ENCODE measurements around the gene TCEANC2. TPM values are rescaled to one million over a fixed set of nuclear protein-coding genes. Genes with fewer than 3 reads are reported as not detected.
"Not testable (repeated sequence)": the region's sequence is repeated elsewhere in the genome, so short reads cannot be mapped to it uniquely, and the experiment has no call there.

TCEANC2 gene
- total and polyA plus RNA-seq, 2 experiments from 2014 or later: 6.0 to 6.3 TPM

DNA sequence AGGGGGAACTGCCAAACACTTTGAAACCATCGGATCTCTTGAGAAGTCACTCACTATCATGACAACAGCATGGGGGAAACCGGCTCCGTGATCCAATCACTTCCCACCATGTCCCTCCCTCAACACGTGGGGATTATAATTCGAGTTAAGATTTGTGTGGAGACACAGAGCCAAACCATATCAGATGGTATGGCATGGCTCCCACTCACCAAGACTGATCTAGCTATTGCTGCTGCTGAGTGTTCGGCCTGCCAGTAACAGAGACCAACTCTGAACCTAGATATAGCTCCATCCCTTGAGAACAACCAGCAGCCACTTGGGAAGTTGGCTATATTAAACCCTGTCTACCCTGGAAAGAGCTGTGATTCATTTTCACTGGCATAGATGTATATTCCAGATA lies 50.0 kb downstream of the TCEANC2 start:
- DNase-seq (ENCODE audit: low spot score): no peak
- Mint-ChIP-seq H3K27me3 (ENCODE audit: insufficient read depth, low read depth, poor library complexity) (peaks cover 2% of the 10 kb centered on the region), H3K27ac (no peak overlapping the region), H3K36me3 (ENCODE audit: low read depth) (no peaks in the 10 kb centered on the region), H3K9me3 (no peaks in the 10 kb centered on the region), H3K4me1 (peaks cover 2% of the 10 kb centered on the region), H3K4me3 (no peak overlapping the region)
- Histone ChIP-seq H4K20me1 (replicated peaks; ENCODE audit: insufficient read depth) (no peaks in the 10 kb centered on the region), H2AFZ (no peak overlapping the region), H3F3A (replicated peaks; ENCODE audit: low read depth) (no peaks in the 10 kb centered on the region), H3K36me3 (ENCODE audit: insufficient read depth) (no peaks in the 10 kb centered on the region), H3K27me3 (ENCODE audit: insufficient read depth) (no peaks in the 10 kb centered on the region), H3K27ac (ENCODE audit: low read depth) (no peak overlapping the region), H3K9me2 (ENCODE audit: insufficient read depth) (peaks cover 6% of the 10 kb centered on the region; the same call in 1 of the 2 replicates), H3K4me1 (ENCODE audit: insufficient read depth) (no peaks in the 10 kb centered on the region), H3K4me3 (no peak overlapping the region), H3K4me2 (no peak overlapping the region), H3K79me2 (replicated peaks; ENCODE audit: insufficient read depth) (no peaks in the 10 kb centered on the region)
- ATAC-seq: no peak
- TF ChIP-seq NANOG (IDR thresholded peaks at IDR 0.05; ENCODE audit: borderline replicate concordance) (no peak), JUNB (IDR thresholded peaks at IDR 0.05; ENCODE audit: unreplicated experiment) (no peak), STAT1 (IDR thresholded peaks at IDR 0.05; ENCODE audit: unreplicated experiment) (no peak), POLR2AphosphoS5 (IDR thresholded peaks at IDR 0.05; ENCODE audit: low read depth) (no peak), CREB1 (CRISPR knock-in tag; IDR thresholded peaks at IDR 0.05; ENCODE audit: low read depth) (no peak)
- TF ChIP-seq, protein P1, sequence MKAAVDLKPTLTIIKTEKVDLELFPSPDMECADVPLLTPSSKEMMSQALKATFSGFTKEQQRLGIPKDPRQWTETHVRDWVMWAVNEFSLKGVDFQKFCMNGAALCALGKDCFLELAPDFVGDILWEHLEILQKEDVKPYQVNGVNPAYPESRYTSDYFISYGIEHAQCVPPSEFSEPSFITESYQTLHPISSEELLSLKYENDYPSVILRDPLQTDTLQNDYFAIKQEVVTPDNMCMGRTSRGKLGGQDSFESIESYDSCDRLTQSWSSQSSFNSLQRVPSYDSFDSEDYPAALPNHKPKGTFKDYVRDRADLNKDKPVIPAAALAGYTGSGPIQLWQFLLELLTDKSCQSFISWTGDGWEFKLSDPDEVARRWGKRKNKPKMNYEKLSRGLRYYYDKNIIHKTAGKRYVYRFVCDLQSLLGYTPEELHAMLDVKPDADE (IDR thresholded peaks at IDR 0.05): no peak
- TF ChIP-seq, protein P2, sequence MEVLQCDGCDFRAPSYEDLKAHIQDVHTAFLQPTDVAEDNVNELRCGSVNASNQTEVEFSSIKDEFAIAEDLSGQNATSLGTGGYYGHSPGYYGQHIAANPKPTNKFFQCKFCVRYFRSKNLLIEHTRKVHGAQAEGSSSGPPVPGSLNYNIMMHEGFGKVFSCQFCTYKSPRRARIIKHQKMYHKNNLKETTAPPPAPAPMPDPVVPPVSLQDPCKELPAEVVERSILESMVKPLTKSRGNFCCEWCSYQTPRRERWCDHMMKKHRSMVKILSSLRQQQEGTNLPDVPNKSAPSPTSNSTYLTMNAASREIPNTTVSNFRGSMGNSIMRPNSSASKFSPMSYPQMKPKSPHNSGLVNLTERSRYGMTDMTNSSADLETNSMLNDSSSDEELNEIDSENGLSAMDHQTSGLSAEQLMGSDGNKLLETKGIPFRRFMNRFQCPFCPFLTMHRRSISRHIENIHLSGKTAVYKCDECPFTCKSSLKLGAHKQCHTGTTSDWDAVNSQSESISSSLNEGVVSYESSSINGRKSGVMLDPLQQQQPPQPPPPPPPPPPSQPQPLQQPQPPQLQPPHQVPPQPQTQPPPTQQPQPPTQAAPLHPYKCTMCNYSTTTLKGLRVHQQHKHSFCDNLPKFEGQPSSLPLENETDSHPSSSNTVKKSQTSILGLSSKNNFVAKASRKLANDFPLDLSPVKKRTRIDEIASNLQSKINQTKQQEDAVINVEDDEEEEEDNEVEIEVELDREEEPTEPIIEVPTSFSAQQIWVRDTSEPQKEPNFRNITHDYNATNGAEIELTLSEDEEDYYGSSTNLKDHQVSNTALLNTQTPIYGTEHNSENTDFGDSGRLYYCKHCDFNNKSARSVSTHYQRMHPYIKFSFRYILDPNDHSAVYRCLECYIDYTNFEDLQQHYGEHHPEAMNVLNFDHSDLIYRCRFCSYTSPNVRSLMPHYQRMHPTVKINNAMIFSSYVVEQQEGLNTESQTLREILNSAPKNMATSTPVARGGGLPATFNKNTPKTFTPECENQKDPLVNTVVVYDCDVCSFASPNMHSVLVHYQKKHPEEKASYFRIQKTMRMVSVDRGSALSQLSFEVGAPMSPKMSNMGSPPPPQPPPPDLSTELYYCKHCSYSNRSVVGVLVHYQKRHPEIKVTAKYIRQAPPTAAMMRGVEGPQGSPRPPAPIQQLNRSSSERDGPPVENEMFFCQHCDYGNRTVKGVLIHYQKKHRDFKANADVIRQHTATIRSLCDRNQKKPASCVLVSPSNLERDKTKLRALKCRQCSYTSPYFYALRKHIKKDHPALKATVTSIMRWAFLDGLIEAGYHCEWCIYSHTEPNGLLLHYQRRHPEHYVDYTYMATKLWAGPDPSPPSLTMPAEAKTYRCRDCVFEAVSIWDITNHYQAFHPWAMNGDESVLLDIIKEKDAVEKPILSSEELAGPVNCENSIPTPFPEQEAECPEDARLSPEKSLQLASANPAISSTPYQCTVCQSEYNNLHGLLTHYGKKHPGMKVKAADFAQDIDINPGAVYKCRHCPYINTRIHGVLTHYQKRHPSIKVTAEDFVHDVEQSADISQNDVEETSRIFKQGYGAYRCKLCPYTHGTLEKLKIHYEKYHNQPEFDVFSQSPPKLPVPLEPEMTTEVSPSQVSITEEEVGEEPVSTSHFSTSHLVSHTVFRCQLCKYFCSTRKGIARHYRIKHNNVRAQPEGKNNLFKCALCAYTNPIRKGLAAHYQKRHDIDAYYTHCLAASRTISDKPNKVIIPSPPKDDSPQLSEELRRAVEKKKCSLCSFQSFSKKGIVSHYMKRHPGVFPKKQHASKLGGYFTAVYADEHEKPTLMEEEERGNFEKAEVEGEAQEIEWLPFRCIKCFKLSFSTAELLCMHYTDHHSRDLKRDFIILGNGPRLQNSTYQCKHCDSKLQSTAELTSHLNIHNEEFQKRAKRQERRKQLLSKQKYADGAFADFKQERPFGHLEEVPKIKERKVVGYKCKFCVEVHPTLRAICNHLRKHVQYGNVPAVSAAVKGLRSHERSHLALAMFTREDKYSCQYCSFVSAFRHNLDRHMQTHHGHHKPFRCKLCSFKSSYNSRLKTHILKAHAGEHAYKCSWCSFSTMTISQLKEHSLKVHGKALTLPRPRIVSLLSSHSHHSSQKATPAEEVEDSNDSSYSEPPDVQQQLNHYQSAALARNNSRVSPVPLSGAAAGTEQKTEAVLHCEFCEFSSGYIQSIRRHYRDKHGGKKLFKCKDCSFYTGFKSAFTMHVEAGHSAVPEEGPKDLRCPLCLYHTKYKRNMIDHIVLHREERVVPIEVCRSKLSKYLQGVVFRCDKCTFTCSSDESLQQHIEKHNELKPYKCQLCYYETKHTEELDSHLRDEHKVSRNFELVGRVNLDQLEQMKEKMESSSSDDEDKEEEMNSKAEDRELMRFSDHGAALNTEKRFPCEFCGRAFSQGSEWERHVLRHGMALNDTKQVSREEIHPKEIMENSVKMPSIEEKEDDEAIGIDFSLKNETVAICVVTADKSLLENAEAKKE (CRISPR knock-in tag; IDR thresholded peaks at IDR 0.05): no peak
- TF ChIP-seq, protein P3, sequence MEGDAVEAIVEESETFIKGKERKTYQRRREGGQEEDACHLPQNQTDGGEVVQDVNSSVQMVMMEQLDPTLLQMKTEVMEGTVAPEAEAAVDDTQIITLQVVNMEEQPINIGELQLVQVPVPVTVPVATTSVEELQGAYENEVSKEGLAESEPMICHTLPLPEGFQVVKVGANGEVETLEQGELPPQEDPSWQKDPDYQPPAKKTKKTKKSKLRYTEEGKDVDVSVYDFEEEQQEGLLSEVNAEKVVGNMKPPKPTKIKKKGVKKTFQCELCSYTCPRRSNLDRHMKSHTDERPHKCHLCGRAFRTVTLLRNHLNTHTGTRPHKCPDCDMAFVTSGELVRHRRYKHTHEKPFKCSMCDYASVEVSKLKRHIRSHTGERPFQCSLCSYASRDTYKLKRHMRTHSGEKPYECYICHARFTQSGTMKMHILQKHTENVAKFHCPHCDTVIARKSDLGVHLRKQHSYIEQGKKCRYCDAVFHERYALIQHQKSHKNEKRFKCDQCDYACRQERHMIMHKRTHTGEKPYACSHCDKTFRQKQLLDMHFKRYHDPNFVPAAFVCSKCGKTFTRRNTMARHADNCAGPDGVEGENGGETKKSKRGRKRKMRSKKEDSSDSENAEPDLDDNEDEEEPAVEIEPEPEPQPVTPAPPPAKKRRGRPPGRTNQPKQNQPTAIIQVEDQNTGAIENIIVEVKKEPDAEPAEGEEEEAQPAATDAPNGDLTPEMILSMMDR (conservative IDR thresholded peaks at IDR 0.05; ENCODE audit: low read depth in 2 of 2): no peak

DNA sequence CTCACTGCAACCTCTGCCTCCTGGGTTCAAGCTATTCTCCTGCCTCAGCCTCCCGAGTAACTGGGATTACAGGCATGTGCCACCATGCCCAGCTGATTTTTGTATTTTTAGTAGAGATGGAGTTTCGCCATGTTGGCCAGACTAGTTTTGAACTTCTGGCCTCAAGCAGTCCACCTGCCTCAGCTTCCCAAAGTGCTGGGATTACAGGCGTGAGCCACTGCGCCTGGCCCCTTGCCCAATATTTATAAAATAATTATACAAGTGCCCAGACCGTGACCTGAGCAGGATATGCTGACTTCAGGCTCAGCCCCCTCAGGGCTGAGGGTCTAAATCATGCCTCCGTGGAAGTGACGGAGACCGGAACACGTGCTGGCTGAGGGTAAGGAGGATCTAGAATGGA lies 51.2 kb downstream of the TCEANC2 start:
- not testable (repeated sequence) for DNase-seq (ENCODE audit: low spot score); H3K4me3 ChIP-seq; H2AFZ ChIP-seq; H3K79me2 ChIP-seq (replicated peaks; ENCODE audit: insufficient read depth); H3K9me2 ChIP-seq (ENCODE audit: insufficient read depth); H3K36me3 ChIP-seq (ENCODE audit: insufficient read depth); H3K4me1 Mint-ChIP-seq; H3K36me3 Mint-ChIP-seq (ENCODE audit: low read depth); H3K27ac ChIP-seq (ENCODE audit: low read depth); H3K9me3 Mint-ChIP-seq; H3F3A ChIP-seq (replicated peaks; ENCODE audit: low read depth); H3K27me3 ChIP-seq (ENCODE audit: insufficient read depth); H3K27ac Mint-ChIP-seq; ATAC-seq; H4K20me1 ChIP-seq (replicated peaks; ENCODE audit: insufficient read depth); H3K27me3 Mint-ChIP-seq (ENCODE audit: insufficient read depth, low read depth, poor library complexity); H3K4me2 ChIP-seq; H3K4me3 Mint-ChIP-seq; H3K4me1 ChIP-seq (ENCODE audit: insufficient read depth)
